CD4-positive, alpha-beta memory T cell (primary cell): ENCODE results near the gene INMT. TPM values are rescaled to one million over a fixed set of nuclear protein-coding genes. Genes with fewer than 3 reads are reported as not detected.

ENCODE experiments used
- CTCF ChIA-PET: fragments of 350-600 bp; sonication (Branson Sonifier 250); formaldehyde crosslinking; loops from one replicate; lab custom pipeline; 2021; ENCODE audit warnings: inconsistent platforms; ENCODE audit not compliant: partially characterized antibody; lab: Charles Lee
- POLR2A ChIA-PET: fragments of 350-600 bp; sonication (Branson Sonifier 250); formaldehyde crosslinking; loops from one replicate; lab custom pipeline; 2021; ENCODE audit not compliant: partially characterized antibody; lab: Charles Lee
- DNase-seq, 5 donors: peaks; one replicate each; pipeline versions ENCODE4 v3.0.0 to v3.0.0-alpha.2; 2020 to 2022; ENCODE audit warnings: mixed read lengths in 1 of 5
- H3K27ac ChIP-seq: one replicate; pipeline ENCODE4 v1.7.0; 2013; ENCODE audit warnings: low read depth, low read length
- H3K27me3 ChIP-seq: 2 replicates; pipeline ENCODE4 v1.7.0; 2013; ENCODE audit warnings: mild to moderate bottlenecking, low read length, moderate library complexity; ENCODE audit not compliant: insufficient read depth
- H3K36me3 ChIP-seq: 2 replicates; pipeline ENCODE4 v1.7.0; 2013; ENCODE audit warnings: mild to moderate bottlenecking, low read length, moderate library complexity; ENCODE audit not compliant: insufficient read depth
- H3K4me1 ChIP-seq: 2 replicates; pipeline ENCODE4 v1.7.0; 2013; ENCODE audit warnings: mild to moderate bottlenecking, low read length, moderate library complexity; ENCODE audit not compliant: insufficient read depth
- H3K4me3 ChIP-seq, 2 donors: one replicate each; pipeline ENCODE4 v1.7.0; 2013; ENCODE audit warnings: low read length in 2 of 2, mild to moderate bottlenecking in 1 of 2
- H3K9me3 ChIP-seq, 2 donors: one replicate each; pipeline ENCODE4 v1.7.0; 2013; ENCODE audit warnings: low read length in 2 of 2, control low read depth in 1 of 2; ENCODE audit not compliant: control insufficient read depth in 1 of 2
- H3K27ac Mint-ChIP-seq, 7 donors: one replicate each; pipeline ENCODE4 v1.8.0; 2020 to 2021; ENCODE audit warnings: mixed read lengths in 7 of 7, mild to moderate bottlenecking in 6 of 7, inconsistent platforms in 3 of 7, moderate library complexity in 3 of 7
- H3K27me3 Mint-ChIP-seq, 2 donors: one replicate each; pipeline ENCODE4 v1.8.0; 2020 to 2021; ENCODE audit warnings: mixed read lengths in 2 of 2
- H3K36me3 Mint-ChIP-seq, 2 donors: one replicate each; pipeline ENCODE4 v1.8.0; 2020 to 2021; ENCODE audit warnings: mixed read lengths in 2 of 2, inconsistent platforms in 1 of 2, mild to moderate bottlenecking in 1 of 2
- H3K4me1 Mint-ChIP-seq, 4 donors: one replicate each; pipeline ENCODE4 v1.8.0; 2020 to 2021; ENCODE audit warnings: mixed read lengths in 4 of 4, mild to moderate bottlenecking in 1 of 4
- H3K4me3 Mint-ChIP-seq, 8 donors: one replicate each; pipeline ENCODE4 v1.8.0; 2020 to 2021; ENCODE audit warnings: mixed read lengths in 8 of 8, mild to moderate bottlenecking in 7 of 8, moderate library complexity in 6 of 8, inconsistent platforms in 3 of 8
- H3K9me3 Mint-ChIP-seq, 8 donors: one replicate each; pipeline ENCODE4 v1.8.0; 2020 to 2021; ENCODE audit warnings: mixed read lengths in 8 of 8, mild to moderate bottlenecking in 5 of 8, inconsistent platforms in 3 of 8, moderate library complexity in 1 of 8
- intact Hi-C: fragments of 100-400 bp; cut with micrococcal nuclease; formaldehyde crosslinking; loops from one replicate; pipeline ENCODE4 v1.15.1; 2023
- polyA plus RNA-seq, 2 donors: library from polyadenylated mRNA; unstranded; fragments of 300-500 nt; fragmentation: Illumina TruSeq; gene quantifications; one replicate each; pipeline ENCODE4 v1.2.3, GENCODE V29; 2021
- total RNA-seq, 2 experiments: library from RNA; stranded (reverse); gene quantifications; one replicate each; pipeline ENCODE4 v1.2.3, GENCODE V29; 2021

The INMT gene
- total RNA-seq: 1 to 10 TPM in 1 of 2 experiments, under 1 TPM in 1; 0.87 to 1.2 TPM
- polyA plus RNA-seq: under 1 TPM; 0.22 to 0.77 TPM

- H3K27me3 Mint-ChIP-seq: peaks cover 0 to 4% of the 10 kb centered on the region in 2 donors
- Histone ChIP-seq H3K4me3 (no peak within 1 kb of the TSS), H3K4me1 (no peaks in the 10 kb centered on the region), H3K9me3 (no peaks in the 10 kb centered on the region), H3K36me3 (no peaks in the 10 kb centered on the region), H3K27ac (no peak within 1 kb of the TSS), H3K27me3 (no peaks in the 10 kb centered on the region)
- CTCF ChIA-PET: interaction anchor here (4.6 kb wide), 1 partner anchor 12 kb away, joined by 30 read pairs; no protein-coding TSS in a partner anchor
- POLR2A ChIA-PET: no interaction called here
- intact Hi-C loops: no loop called here
- no peak within 1 kb of the TSS for H3K4me3 Mint-ChIP-seq
- H3K9me3 Mint-ChIP-seq: peaks cover 0 to 4% (median 0%) of the 10 kb centered on the region in 8 donors
- no peaks in the 10 kb centered on the region for H3K4me1 Mint-ChIP-seq
- peak within 1 kb of the TSS in 1 of 7 donors; percentile 71 for H3K27ac Mint-ChIP-seq
- H3K36me3 Mint-ChIP-seq: no peaks in the 10 kb centered on the region
- no peak for DNase-seq
Measured at GRCh38 chr7:30751696-30752273, at the start of gene INMT. Gene INMT (plus strand): TSS chr7:30752135. CDS start chr7:30752151, 16 bp downstream.

- Mint-ChIP-seq H3K27me3 (no peaks in the 10 kb centered on the region), H3K4me3 (no peak overlapping the region), H3K36me3 (no peaks in the 10 kb centered on the region), H3K4me1 (peaks cover 7 to 15% (median 10%) of the 10 kb centered on the region in 4 donors), H3K27ac (peak overlapping the region in 1 of 7 donors; percentile 9), H3K9me3 (no peaks in the 10 kb centered on the region)
- Histone ChIP-seq H3K4me1 (no peaks in the 10 kb centered on the region), H3K27ac (no peak overlapping the region), H3K27me3 (no peaks in the 10 kb centered on the region), H3K4me3 (no peak overlapping the region), H3K9me3 (no peaks in the 10 kb centered on the region), H3K36me3 (no peaks in the 10 kb centered on the region)
- intact Hi-C loops: loop anchor here (1.0 to 5.0 kb wide), 3 partner anchors 25 to 420 kb away; no protein-coding TSS in a partner anchor
- ChIA-PET POLR2A (interaction anchor here (2.5 to 4.5 kb wide), 2 partner anchors 24 to 36 kb away, joined by 13 to 38 read pairs; no protein-coding TSS in a partner anchor), CTCF (interaction anchor here (0.8 to 19.4 kb wide), 9 partner anchors 8 to 45 kb away, joined by 3 to 341 read pairs (median 4); no protein-coding TSS in a partner anchor)
- peak in 3 of 5 donors; percentile 25 to 44 (median 28) for DNase-seq
Measured at GRCh38 chr7:30702200-30702599, 49.7 kb upstream of the INMT start.

GRCh38 chr7:30703756-30704155 lies 48.2 kb upstream of the INMT start:
- H3K27ac ChIP-seq: no peak overlapping the region
- H3K4me3 Mint-ChIP-seq: no peak overlapping the region
- ChIA-PET CTCF (interaction anchor here (1.6 to 19.4 kb wide), 4 partner anchors 10 to 41 kb away, joined by 3 to 341 read pairs (median 22); no protein-coding TSS in a partner anchor), POLR2A (interaction anchor here (4.5 kb wide), 1 partner anchor 35 kb away, joined by 38 read pairs; no protein-coding TSS in a partner anchor)
- H3K27ac Mint-ChIP-seq: peak overlapping the region in 2 of 7 donors; percentile 13 to 19
- no peaks in the 10 kb centered on the region for H3K27me3 Mint-ChIP-seq
- H3K36me3 ChIP-seq: no peaks in the 10 kb centered on the region
- DNase-seq: no peak
- intact Hi-C loops: loop anchor here (2.0 to 5.0 kb wide), 2 partner anchors 23 to 419 kb away; no protein-coding TSS in a partner anchor
- H3K9me3 ChIP-seq: no peaks in the 10 kb centered on the region
- H3K36me3 Mint-ChIP-seq: no peaks in the 10 kb centered on the region
- no peak overlapping the region for H3K4me3 ChIP-seq
- H3K27me3 ChIP-seq: no peaks in the 10 kb centered on the region
- H3K9me3 Mint-ChIP-seq: no peaks in the 10 kb centered on the region
- no peaks in the 10 kb centered on the region for H3K4me1 ChIP-seq
- peaks cover under 1 to 4% (median 2%) of the 10 kb centered on the region in 4 donors for H3K4me1 Mint-ChIP-seq

GRCh38 chr7:30705008-30705407 lies 46.9 kb upstream of the INMT start:
- Histone ChIP-seq H3K36me3 (no peaks in the 10 kb centered on the region), H3K27ac (no peak overlapping the region), H3K4me3 (no peak overlapping the region), H3K9me3 (no peaks in the 10 kb centered on the region), H3K4me1 (no peaks in the 10 kb centered on the region), H3K27me3 (no peaks in the 10 kb centered on the region)
- peak overlapping the region in 1 of 7 donors; percentile 18 for H3K27ac Mint-ChIP-seq
- H3K4me3 Mint-ChIP-seq: no peak overlapping the region
- H3K4me1 Mint-ChIP-seq: peaks cover 0 to 4% (median 2%) of the 10 kb centered on the region in 4 donors
- CTCF ChIA-PET: interaction anchor here (1.6 to 19.4 kb wide), 4 partner anchors 11 to 40 kb away, joined by 3 to 341 read pairs (median 22); no protein-coding TSS in a partner anchor
- intact Hi-C loops: no loop called here
- H3K27me3 Mint-ChIP-seq: no peaks in the 10 kb centered on the region
- H3K9me3 Mint-ChIP-seq: no peaks in the 10 kb centered on the region
- no peaks in the 10 kb centered on the region for H3K36me3 Mint-ChIP-seq
- POLR2A ChIA-PET: interaction anchor here (2.4 kb wide), 1 partner anchor 33 kb away, joined by 7 read pairs; no protein-coding TSS in a partner anchor
- DNase-seq: no peak

GRCh38 chr7:30705596-30705995 lies 46.3 kb upstream of the INMT start:
- ChIA-PET CTCF (interaction anchor here (1.6 to 19.4 kb wide), 2 partner anchors 33 to 40 kb away, joined by 3 to 341 read pairs; no protein-coding TSS in a partner anchor), POLR2A (interaction anchor here (2.4 kb wide), 1 partner anchor 33 kb away, joined by 7 read pairs; no protein-coding TSS in a partner anchor)
- Mint-ChIP-seq H3K27ac (no peak overlapping the region), H3K9me3 (no peaks in the 10 kb centered on the region), H3K36me3 (no peaks in the 10 kb centered on the region), H3K4me3 (no peak overlapping the region), H3K4me1 (peaks cover 0 to 4% (median 2%) of the 10 kb centered on the region in 4 donors), H3K27me3 (no peaks in the 10 kb centered on the region)
- H3K4me3 ChIP-seq: no peak overlapping the region
- no peaks in the 10 kb centered on the region for H3K36me3 ChIP-seq
- no peak for DNase-seq
- H3K27ac ChIP-seq: no peak overlapping the region
- intact Hi-C loops: no loop called here
- H3K9me3 ChIP-seq: no peaks in the 10 kb centered on the region
- H3K27me3 ChIP-seq: no peaks in the 10 kb centered on the region
- H3K4me1 ChIP-seq: no peaks in the 10 kb centered on the region

GRCh38 chr7:30706316-30706715 lies 45.6 kb upstream of the INMT start:
- POLR2A ChIA-PET: interaction anchor here (2.4 kb wide), 1 partner anchor 32 kb away, joined by 7 read pairs; no protein-coding TSS in a partner anchor
- CTCF ChIA-PET: interaction anchor here (19.4 kb wide), 1 partner anchor 32 kb away, joined by 341 read pairs; no protein-coding TSS in a partner anchor
- Histone ChIP-seq H3K36me3 (no peaks in the 10 kb centered on the region), H3K27me3 (no peaks in the 10 kb centered on the region), H3K27ac (no peak overlapping the region), H3K9me3 (no peaks in the 10 kb centered on the region), H3K4me1 (no peaks in the 10 kb centered on the region), H3K4me3 (no peak overlapping the region)
- Mint-ChIP-seq H3K27me3 (no peaks in the 10 kb centered on the region), H3K36me3 (no peaks in the 10 kb centered on the region), H3K4me1 (peaks cover 0 to 4% (median 2%) of the 10 kb centered on the region in 4 donors), H3K27ac (peak overlapping the region in 2 of 7 donors; percentile 60 to 65), H3K9me3 (no peaks in the 10 kb centered on the region), H3K4me3 (no peak overlapping the region)
- no peak for DNase-seq
- intact Hi-C loops: no loop called here

- no peak overlapping the region for H3K4me3 Mint-ChIP-seq
- Histone ChIP-seq H3K9me3 (no peaks in the 10 kb centered on the region), H3K36me3 (no peaks in the 10 kb centered on the region), H3K27ac (no peak overlapping the region), H3K4me3 (no peak overlapping the region), H3K4me1 (no peaks in the 10 kb centered on the region), H3K27me3 (no peaks in the 10 kb centered on the region)
- no peaks in the 10 kb centered on the region for H3K9me3 Mint-ChIP-seq
- intact Hi-C loops: no loop called here
- no peak overlapping the region for H3K27ac Mint-ChIP-seq
- peaks cover 0 to 4% (median 2%) of the 10 kb centered on the region in 4 donors for H3K4me1 Mint-ChIP-seq
- no peaks in the 10 kb centered on the region for H3K36me3 Mint-ChIP-seq
- no peaks in the 10 kb centered on the region for H3K27me3 Mint-ChIP-seq
- DNase-seq: no peak
- ChIA-PET POLR2A (interaction anchor here (2.4 kb wide), 1 partner anchor 32 kb away, joined by 7 read pairs; no protein-coding TSS in a partner anchor), CTCF (interaction anchor here (1.9 to 19.4 kb wide), 2 partner anchors 20 to 31 kb away, joined by 7 to 341 read pairs; no protein-coding TSS in a partner anchor)
Measured at GRCh38 chr7:30706908-30707307, 45.0 kb upstream of the INMT start.
